Inflammatory macrophage (primary cell): ENCODE measurements around the gene FOLR1.

ENCODE experiments used
- DNase-seq, 2 donors: peaks; one replicate each; pipeline ENCODE4 v3.0.0-alpha.2; 2020 to 2022

FOLR1 gene

DNA sequence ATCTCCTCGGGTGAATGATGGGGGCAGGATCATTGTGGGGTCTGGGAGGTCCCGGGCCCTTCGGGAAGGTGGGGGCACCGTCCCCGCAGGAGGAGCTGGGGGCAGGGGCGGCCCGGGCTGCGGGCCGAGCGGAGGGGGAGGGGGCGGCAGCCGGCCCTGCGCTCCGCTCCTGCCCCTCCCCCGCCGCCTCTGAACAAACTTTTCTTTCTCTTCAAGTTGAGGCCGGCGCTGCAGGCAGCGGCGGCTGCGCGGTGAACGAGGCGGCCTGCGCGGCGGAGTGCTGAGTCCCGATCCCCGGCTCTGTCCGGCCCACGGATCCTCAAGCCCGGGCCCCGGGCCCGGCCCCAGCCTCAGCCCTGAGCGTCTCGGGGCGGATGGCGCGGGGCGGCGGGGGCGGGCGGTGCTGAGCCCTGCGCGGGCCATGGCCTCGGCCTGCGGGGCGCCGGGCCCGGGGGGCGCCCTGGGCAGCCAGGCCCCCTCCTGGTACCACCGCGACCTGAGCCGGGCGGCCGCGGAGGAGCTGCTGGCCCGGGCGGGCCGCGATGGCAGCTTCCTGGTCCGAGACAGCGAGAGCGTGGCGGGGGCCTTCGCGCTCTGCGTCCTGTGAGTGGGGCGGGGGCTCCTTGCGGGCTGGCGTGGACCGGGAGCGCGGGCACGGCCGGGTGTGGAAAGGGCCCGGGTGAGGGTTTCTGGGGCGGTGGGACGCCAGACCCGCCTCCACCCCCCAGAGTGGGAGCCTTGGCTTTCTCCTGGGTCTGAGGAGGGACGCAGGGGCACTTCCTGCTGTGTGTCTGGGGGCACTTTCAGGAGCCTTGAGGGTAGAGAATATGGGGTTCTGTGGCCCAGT lies 32.8 kb downstream of the FOLR1 start, which contains the start of gene INPPL1:
INPPL1 (plus strand) TSS at position 204 of the 847 bp plus-strand sequence; CDS start at position 422, 218 bp downstream.
- peak in 1 of 2 donors; percentile 45 for DNase-seq

DNA sequence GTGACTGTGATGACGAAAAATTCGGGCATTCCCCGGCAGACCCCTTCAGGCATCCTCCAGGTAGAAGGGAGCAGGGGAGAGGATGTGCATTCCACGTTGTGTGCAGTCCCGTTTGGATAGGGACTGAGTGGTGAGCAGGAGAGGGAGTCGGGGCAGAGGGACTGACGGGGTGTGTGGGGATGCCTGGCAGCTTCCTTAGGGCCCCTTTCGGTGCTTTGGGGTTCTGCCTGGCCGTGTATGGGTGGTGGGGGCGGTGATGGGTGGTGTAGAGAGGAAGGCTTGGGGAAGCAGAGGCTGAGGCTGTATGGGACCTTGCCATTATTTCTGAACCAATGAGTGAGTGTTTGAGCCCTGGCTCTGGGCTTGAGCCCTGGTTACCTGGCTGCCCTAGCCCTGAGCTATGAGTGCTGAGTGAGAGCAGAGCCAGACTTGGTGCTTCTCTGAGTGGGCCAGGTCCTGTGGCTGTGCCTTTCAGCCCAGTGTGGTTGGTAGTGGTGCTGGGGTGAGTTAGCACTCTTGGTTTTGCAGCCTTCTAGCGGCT lies 33.5 kb downstream of the FOLR1 start:
- peak in 1 of 2 donors; percentile 37 for DNase-seq

DNA sequence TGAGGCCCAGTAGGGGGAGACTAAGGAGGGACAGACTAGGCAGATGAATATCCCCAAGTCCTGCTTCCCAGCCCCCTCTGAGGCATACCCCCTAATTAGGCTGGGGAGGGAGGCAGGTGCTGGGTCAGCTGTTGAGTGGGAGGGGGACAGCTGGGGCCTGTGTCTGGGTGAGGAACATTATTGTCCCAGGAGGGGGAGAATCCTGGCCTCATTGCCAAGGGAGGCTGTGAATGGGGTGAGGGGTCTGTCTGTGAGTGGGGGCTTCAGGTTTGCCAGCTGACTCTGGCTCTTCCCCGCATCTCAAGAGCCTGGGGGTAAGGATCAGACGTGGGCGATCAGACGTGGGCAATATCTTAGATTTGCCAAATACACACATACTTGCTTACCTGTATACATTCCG lies 34.8 kb downstream of the FOLR1 start:
- no peak for DNase-seq

DNA sequence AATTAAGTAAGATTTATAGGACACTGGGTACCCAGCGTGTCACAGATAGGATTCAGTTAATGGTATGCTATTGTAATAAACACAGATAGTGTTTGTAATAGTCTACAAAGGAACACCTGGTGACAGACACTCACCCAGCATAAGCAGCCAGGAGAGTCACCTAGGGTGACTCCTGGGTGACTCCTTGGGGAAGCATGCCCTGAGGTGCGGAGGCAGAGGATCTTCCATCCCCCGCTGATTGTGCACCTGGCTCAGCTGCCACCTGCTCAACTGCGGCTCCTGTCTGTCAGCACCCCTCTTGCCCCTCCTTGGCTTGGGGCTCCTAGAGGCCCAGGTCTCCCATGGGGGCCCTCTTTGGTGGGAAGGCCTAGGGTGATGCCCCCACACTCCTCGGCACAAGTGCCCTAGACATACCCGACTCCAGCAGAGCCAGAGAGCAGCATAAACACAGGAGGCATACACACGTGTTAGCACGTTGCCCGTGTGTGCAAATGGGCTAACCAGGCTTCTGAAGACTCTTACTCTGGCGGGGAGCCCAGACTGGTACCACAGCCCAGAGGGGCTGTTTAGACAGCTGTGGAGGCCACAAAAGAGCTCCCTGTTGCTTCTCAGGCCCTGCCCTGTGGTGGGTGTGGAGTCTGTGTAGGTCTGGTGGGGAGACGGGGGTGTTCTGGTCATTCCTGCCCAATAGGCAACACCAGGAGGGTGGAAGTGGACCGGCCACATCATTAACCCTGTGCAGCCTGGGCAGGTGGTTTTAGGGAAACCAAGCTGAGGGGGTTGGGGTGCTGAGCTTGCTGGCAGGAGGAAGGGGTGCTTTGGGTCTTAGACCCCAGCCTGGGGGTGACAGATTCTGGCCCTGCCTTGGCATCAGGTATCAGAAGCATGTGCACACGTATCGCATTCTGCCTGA lies 35.6 kb downstream of the FOLR1 start:
- no peak for DNase-seq

DNA sequence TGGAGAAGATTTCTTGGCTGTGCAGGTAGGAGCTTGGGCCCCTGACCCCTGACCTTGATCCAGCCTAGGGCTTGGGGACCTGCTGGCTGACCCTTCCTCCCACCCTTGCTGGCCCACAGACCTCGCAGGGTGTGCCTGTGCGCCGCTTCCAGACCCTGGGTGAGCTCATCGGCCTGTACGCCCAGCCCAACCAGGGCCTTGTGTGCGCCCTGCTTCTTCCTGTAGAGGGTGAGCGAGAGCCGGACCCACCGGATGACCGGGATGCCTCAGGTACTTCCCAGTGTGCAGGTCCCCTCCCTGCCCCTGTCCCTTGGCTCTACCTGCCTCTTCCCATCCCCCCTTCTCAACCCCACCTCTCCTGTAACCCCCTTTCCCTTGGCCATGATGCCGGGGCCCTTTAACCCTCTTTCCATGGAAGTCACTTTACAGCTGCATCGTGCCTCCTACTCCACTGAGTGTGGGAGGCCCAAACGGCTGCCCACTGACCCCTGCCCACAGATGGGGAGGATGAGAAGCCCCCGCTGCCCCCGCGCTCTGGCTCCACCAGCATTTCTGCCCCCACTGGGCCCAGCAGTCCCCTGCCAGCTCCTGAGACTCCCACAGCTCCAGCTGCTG lies 36.4 kb downstream of the FOLR1 start:
- DNase-seq, result no peak

DNA sequence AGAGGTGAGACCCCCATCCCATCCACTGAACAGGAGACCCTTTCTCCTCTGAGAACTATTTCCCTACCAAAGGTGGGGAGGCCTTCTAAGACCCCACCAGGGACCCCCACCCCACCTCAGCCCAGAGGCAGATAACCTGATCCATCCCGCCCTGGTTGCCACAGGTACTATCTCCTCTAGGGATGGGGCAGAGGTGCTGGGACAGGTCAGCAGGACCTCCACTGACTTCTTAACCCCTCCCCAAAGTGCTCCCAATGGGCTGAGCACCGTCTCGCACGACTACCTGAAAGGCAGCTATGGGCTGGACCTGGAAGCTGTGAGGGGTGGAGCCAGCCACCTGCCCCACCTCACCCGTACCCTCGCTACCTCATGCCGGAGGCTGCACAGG lies 36.9 kb downstream of the FOLR1 start:
- DNase-seq, result no peak

DNA sequence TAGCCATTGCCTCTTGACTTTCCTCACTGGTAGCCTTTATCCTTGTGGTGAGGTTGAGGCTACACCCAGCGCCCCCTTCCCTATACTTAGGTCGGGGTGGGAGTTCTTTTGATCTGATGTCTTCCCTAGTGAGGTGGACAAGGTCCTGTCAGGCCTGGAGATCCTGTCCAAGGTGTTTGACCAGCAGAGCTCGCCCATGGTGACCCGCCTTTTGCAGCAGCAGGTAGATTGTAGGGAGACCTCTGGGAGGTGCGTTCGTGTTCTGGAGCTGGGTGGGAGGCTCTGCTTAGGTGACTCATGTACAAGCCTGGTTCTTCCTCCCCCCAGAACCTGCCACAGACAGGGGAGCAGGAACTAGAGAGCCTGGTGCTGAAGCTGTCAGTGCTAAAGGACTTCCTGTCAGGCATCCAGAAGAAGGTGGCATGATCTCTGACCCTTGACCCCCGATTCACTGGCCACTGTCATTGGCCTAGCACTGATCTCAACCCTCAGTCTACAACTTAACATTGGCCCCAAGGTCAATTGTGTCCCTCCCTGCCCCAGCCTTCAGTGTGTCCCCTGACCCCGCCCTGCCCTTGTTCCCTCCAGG lies 37.5 kb downstream of the FOLR1 start:
- no peak for DNase-seq

DNA sequence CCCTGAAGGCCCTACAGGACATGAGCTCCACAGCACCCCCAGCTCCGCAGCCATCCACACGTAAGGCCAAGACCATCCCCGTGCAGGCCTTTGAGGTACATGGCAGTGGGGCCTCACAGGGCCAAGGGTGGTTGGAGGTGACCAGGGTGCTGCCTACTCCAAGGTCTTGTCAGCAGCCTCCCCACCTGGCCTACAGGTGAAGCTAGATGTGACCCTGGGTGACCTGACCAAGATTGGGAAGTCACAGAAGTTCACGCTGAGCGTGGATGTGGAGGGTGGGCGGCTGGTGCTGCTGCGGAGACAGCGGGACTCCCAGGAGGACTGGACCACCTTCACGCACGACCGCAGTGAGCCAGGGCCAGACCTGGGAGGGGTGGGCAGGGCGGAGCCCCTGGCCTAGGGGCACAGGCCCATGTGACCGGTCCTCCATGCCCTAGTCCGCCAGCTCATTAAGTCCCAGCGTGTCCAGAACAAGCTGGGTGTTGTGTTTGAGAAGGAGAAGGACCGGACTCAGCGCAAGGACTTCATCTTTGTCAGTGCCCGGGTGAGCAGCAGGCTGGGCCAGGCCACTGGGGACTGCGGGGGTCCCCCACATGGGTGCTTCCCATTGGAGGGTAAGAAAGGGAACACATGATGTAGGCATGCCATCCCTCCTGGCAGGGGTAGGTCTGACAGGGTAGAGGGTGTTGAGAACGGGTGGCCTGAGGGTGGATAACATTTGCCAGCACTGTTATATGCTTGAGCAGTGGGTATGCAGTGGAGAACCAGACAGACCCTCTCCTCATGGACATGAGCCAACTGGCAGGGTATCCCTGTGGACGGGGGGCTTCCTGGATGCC lies 38.2 kb downstream of the FOLR1 start:
- no peak for DNase-seq

DNA sequence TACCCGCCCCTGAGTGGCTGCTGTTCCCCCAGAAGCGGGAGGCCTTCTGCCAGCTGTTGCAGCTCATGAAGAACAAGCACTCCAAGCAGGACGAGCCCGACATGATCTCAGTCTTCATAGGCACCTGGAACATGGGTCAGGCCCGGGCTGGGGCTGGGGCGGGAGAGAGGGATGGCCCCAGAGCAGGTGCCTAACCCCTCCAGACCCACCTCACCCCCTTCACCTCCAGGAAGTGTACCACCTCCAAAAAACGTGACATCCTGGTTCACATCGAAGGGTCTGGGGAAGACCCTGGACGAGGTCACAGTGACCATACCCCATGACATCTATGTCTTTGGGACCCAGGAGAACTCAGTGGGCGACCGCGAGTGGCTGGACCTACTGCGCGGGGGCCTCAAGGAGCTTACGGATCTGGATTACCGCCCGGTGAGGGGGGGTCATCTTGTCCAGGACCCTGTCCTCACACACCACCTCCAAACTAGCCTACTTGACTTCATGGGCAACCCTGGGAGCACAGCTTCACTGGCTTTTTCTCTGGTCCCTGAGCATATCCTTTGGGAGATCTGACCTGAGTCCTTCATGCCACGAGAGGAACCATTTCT lies 38.9 kb downstream of the FOLR1 start:
- no peak for DNase-seq

DNA sequence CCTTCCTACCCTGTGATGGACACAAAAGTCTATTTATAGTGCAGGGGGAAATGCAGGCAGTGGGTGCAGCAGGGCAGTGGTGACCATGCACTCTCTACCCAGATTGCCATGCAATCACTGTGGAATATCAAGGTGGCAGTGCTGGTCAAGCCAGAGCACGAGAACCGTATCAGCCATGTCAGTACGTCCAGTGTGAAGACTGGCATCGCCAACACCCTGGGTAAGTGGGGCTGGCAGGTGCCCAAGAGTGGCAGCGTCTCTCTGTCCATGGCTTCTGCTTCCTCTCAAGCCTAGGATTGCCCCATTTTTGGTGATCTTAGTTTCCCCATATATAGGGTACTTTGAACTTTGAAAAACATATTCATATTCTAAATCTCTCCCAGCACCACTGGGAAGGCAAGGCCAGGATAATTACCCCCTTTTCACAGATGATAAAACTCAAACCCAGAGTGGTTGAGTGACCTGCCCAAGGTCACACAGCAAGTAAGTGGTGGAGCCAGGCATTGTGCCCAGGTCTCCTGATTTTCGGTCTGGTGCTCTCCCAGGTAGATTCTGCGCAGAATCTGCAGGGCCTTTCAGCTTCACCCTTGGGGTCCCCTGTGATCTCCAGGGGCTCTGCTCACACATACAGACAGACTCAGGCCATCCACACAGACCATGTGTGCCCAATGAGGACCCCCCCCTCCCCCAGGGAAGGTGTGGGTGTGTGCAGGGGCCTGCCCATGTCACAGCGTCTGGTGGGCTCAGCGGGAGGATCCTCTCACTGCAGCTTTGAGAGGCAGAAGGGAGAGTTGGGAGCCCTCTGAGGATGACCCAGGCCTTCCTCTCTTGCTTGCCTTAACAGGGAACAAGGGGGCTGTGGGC lies 39.7 kb downstream of the FOLR1 start:
- DNase-seq, result no peak

DNA sequence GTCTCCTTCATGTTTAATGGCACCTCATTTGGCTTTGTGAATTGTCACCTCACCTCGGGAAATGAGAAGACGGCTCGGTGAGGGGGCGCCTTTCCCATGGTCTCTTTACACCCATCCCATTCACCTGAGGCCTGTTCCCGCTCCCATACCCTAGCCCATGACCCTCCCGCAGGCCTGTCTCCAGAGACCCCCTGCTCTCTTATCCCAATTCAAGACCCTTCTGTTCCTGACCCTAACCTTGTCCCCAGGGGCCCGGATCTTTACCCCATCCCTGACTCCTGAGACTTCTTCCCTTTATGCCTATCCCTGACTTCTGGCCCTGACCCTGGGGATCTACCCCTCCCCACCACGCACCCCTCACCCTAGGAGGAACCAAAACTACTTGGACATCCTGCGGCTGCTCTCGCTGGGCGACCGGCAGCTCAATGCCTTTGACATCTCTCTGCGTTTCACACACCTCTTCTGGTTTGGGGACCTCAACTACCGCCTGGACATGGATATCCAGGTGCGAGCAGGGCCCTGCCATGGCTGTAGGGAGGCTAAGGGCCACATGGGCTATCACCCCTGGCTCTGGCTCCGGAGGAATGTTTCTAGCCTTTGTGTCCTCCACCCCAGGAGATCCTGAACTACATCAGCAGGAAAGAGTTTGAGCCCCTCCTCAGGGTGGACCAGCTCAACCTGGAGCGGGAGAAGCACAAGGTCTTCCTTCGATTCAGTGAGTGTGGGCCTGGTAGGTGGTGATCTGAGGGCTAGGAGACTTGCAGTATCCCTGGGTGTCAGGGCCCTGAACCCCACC lies 40.5 kb downstream of the FOLR1 start:
- no peak for DNase-seq

DNA sequence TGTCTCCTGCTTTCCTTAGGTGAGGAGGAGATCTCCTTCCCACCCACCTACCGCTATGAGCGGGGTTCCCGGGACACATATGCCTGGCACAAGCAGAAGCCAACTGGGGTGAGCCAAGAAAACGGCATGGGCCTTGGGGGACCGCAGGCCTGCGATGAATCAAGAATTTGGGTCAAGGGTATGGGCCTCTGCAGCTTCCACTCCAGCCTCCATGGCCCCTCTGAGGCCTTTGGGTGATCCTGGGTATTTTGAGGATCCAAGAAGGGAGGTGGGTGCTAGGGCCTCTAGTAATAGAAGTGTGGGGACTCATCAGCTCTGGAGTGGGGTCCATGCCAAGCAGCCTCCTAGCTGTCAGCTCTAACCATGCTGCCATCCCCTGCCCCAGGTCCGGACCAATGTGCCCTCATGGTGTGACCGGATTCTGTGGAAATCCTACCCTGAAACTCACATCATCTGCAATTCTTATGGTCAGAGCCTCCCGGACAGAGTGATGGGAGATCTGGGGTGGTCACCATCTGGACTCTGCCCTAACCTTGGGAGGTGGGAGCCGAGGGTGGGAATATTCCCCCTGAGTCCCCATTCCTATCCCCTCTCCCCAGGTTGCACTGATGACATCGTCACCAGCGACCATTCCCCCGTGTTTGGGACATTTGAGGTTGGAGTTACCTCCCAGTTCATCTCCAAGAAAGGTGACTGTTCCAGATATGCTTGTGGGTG lies 41.3 kb downstream of the FOLR1 start:
- DNase-seq, result no peak

DNA sequence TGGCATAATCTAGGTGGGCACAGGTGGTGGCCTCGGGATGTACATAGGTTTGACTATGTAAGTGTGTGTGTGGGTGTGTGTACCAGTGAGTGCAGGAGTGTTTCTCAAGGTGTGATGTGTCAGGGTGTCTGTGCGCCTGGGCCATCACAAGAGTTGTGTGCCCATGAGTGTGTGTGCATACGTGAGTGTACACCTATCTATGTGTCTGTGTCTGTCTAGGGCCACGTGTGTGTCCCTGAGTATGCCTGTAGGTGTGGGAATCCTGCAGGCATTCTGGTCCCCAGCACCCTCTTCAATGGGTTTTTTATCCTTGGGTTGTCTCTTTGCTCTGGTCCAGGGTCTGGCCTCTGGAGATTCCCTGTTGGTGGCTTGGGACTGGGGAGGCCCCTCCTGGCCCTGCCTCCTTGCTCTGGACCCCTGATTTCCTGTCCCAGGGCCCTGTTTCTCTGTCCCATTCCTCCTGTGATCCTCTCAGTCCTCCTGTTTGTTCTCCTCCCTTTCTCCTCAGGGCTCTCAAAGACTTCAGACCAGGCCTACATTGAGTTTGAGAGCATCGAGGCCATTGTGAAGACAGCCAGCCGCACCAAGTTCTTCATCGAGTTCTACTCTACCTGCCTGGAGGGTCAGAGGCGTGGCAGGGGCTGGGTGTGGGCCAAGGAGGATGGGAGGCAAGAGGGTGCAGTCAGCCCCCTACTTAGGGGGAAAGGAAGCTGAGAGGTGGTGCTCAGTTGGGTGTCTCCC lies 42.0 kb downstream of the FOLR1 start:
- DNase-seq, result no peak

DNA sequence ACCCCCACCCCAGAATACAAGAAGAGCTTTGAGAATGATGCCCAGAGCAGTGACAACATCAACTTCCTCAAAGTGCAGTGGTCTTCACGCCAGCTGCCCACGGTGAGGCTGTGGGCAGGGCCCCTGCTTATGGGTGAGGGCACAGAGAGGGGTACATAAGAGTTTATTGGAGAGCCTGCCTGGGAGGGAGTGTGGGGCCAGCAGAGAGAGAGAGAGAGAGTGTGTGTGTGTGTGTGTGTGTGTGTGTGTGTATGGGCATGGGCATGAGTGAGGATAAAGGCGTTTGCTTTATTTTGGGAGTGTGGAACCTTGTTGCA lies 42.5 kb downstream of the FOLR1 start:
- no peak for DNase-seq

DNA sequence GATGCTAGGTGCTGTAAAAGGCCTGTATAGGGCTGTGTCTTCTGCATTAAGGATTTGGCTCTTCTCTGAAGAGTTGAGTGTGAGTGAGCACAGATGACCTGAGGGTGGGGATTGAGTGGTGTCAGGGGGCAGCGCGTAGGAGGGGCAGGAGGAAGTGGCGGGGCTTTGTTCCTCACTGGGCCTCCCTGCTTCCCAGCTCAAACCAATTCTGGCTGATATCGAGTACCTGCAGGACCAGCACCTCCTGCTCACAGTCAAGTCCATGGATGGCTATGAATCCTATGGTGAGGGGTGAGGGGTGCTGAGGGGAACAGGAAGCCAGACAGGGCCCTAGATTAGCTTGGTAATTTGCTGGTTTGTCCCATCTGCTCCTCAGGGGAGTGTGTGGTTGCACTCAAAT lies 43.0 kb downstream of the FOLR1 start:
- DNase-seq, result peak in 1 of 2 donors; percentile 49

DNA sequence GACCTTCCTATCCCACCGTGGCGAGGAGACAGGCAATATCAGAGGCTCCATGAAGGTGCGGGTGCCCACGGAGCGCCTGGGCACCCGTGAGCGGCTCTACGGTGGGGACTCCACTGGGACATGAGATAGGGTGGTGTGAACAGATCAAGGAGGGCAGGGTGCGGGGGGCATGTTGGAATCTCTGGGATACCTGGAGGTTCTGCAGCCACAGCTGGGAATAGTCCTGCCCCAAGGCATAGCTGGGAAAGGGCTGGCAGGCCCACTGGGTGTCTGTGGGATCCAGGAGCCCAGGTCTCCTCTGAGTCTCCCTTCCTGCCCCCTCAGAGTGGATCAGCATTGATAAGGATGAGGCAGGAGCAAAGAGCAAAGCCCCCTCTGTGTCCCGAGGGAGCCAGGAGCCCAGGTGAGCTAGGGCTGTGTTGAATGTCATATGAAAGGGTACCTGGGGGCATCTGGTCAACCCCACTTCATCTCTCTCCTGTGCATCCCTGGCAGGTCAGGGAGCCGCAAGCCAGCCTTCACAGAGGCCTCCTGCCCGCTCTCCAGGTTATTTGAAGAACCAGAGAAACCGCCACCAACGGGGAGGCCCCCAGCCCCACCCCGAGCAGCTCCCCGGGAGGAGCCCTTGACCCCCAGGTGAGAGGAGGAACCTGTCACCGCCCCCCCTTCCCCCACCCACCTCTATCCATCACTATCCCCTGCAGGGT lies 43.6 kb downstream of the FOLR1 start:
- DNase-seq, result no peak

DNA sequence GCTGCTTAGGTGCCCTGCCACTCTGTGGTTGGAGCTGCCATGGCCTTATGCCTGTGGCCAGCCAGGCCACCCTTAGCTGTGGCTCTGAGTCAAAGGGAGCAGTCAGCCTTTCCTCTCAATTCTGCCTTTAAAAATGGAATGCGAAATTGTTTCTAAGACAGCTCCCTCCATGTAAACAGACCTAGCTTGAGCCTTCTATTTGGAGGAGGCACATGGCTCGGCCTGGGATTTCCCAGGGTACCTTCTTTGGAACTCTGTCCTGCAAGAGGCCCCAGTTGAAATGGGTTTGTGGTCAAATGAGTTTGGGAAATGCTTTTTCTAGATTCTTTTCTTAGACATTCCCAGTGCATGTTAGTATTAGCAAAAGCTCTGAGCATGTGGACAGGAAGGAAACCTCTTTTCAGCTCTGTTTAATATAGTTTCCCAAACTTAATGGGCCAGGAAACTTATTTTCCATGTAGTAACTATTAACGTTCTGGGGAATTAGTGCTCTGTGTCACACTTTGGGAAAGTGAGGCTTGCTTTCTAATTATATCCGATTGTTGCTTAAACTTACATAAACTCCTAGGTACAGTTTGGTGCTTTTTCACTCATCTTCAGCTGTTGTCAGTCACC lies 44.2 kb downstream of the FOLR1 start:
- DNase-seq, result no peak
